Hematopoietic multipotent progenitor cell treated with erythropoietin and hydrocortisone succinate and interleukin-3 and kit ligand, for 17 days (in vitro differentiated cells): Measurements from ENCODE around the gene ALKBH1.
"Not testable (repeated sequence)": the region's sequence is repeated elsewhere in the genome, so short reads cannot be mapped to it uniquely, and the experiment has no call there.

ENCODE experiments used
- DNase-seq: peaks from one replicate; pipeline ENCODE4 v3.0.0-alpha.2; 2015; ENCODE audit warnings: low spot score

ALKBH1 gene

GRCh38 chr14:77667331-77667730, 40.5 kb downstream of the ALKBH1 start:
- DNase-seq, result no peak

- no peak for DNase-seq
These were observed 44.5 kb downstream of the ALKBH1 start for GRCh38 chr14:77663293-77663692.

GRCh38 chr14:77661562-77661961, 46.3 kb downstream of the ALKBH1 start:
- not testable (repeated sequence) for DNase-seq

GRCh38 chr14:77660754-77661153, 47.1 kb downstream of the ALKBH1 start:
- no peak for DNase-seq

GRCh38 chr14:77659831-77660230, 48.0 kb downstream of the ALKBH1 start:
- DNase-seq, result no peak

- no peak for DNase-seq
These were observed 50.5 kb downstream of the ALKBH1 start for GRCh38 chr14:77657280-77657679.

GRCh38 chr14:77654001-77654441, 53.8 kb downstream of the ALKBH1 start:
- no peak for DNase-seq

- no peak for DNase-seq
These were observed 58.5 kb downstream of the ALKBH1 start for GRCh38 chr14:77649326-77649725.

- DNase-seq, result no peak
These were observed 59.2 kb downstream of the ALKBH1 start for GRCh38 chr14:77648520-77649200.

GRCh38 chr14:77647853-77648252, 60.0 kb downstream of the ALKBH1 start:
- no peak for DNase-seq

- no peak for DNase-seq
These were observed 60.9 kb downstream of the ALKBH1 start for GRCh38 chr14:77646907-77647306.

- DNase-seq, result peak; percentile 32
These were observed 62.1 kb downstream of the ALKBH1 start for GRCh38 chr14:77645520-77646230.

- no peak for DNase-seq
These were observed 65.4 kb downstream of the ALKBH1 start for GRCh38 chr14:77642407-77642806.

- peak; percentile 54 for DNase-seq
These were observed 66.1 kb downstream of the ALKBH1 start for GRCh38 chr14:77641534-77642341.

GRCh38 chr14:77640756-77641533, 66.9 kb downstream of the ALKBH1 start:
- DNase-seq, result no peak

- no peak for DNase-seq
These were observed 69.1 kb downstream of the ALKBH1 start for GRCh38 chr14:77638771-77639171.

- DNase-seq, result not testable (repeated sequence)
These were observed 72.0 kb downstream of the ALKBH1 start for GRCh38 chr14:77635869-77636268.

- DNase-seq, result not testable (repeated sequence)
These were observed 72.4 kb downstream of the ALKBH1 start for GRCh38 chr14:77635466-77635865.

- DNase-seq, result no peak
These were observed 77.7 kb downstream of the ALKBH1 start for GRCh38 chr14:77630111-77630510.

- DNase-seq, result no peak
These were observed 82.5 kb downstream of the ALKBH1 start for GRCh38 chr14:77625360-77625759.

GRCh38 chr14:77623201-77623600, 84.6 kb downstream of the ALKBH1 start:
- DNase-seq, result no peak
